ENCODE data around the gene EMX1.

The EMX1 gene

GRCh38 chr2:72975017-72975416 lies 57.7 kb downstream of the EMX1 start:
- no peaks in the 10 kb centered on the region for H3K36me3 ChIP-seq (ENCODE audit: insufficient read depth, low read length)
- H3K4me3 ChIP-seq, result no peak overlapping the region
- no peak overlapping the region for H3K9ac ChIP-seq (ENCODE audit: insufficient read length)
- no peak for DNase-seq (ENCODE audit: low read depth, low spot score)
- no peak overlapping the region for H3K27ac ChIP-seq
- no peak for TF ChIP-seq EZH2 (IDR thresholded peaks at IDR 0.05)
- no peaks in the 10 kb centered on the region for H3K9me3 ChIP-seq (ENCODE audit: low read depth, low read length)

- H3K4me3 ChIP-seq, result no peak overlapping the region
- TF ChIP-seq EZH2 (IDR thresholded peaks at IDR 0.05), result no peak
- TF ChIP-seq FOXP2 (optimal IDR thresholded peaks at IDR 0.05; ENCODE audit: control extremely low read depth, extremely low read length, insufficient read depth), result no peak
- TF ChIP-seq POLR2AphosphoS5 (IDR thresholded peaks at IDR 0.05; ENCODE audit: borderline replicate concordance, low read depth, low read length), result no peak
- no peak overlapping the region for H3K9ac ChIP-seq (ENCODE audit: insufficient read length)
- no peaks in the 10 kb centered on the region for H3K9me3 ChIP-seq (ENCODE audit: low read depth, low read length)
- no peak overlapping the region for H3K27ac ChIP-seq
- DNase-seq (ENCODE audit: low read depth, low spot score), result no peak
- H3K36me3 ChIP-seq (ENCODE audit: insufficient read depth, low read length), result no peaks in the 10 kb centered on the region
These were observed 62.6 kb downstream of the EMX1 start for GRCh38 chr2:72979896-72980295.

GRCh38 chr2:72980535-72981217 lies 63.4 kb downstream of the EMX1 start:
- TF ChIP-seq EZH2 (IDR thresholded peaks at IDR 0.05) (no peak), FOXP2 (optimal IDR thresholded peaks at IDR 0.05; ENCODE audit: control extremely low read depth, extremely low read length, insufficient read depth) (no peak), POLR2AphosphoS5 (IDR thresholded peaks at IDR 0.05; ENCODE audit: borderline replicate concordance, low read depth, low read length) (no peak)

GRCh38 chr2:72981536-72981935 lies 64.2 kb downstream of the EMX1 start:
- Histone ChIP-seq H3K9ac (ENCODE audit: insufficient read length) (no peak overlapping the region), H3K4me3 (no peak overlapping the region), H3K27ac (no peak overlapping the region), H3K9me3 (ENCODE audit: low read depth, low read length) (no peaks in the 10 kb centered on the region), H3K36me3 (ENCODE audit: insufficient read depth, low read length) (no peaks in the 10 kb centered on the region)
- no peak for DNase-seq (ENCODE audit: low read depth, low spot score)
- TF ChIP-seq POLR2AphosphoS5 (IDR thresholded peaks at IDR 0.05; ENCODE audit: borderline replicate concordance, low read depth, low read length) (no peak), FOXP2 (optimal IDR thresholded peaks at IDR 0.05; ENCODE audit: control extremely low read depth, extremely low read length, insufficient read depth) (no peak), EZH2 (IDR thresholded peaks at IDR 0.05) (no peak)

More at GRCh38 chr2:72980535-72981217, 63.4 kb downstream of the EMX1 start:
- no peak for DNase-seq (ENCODE audit: low read depth, low spot score)
- no peak overlapping the region for H3K4me3 ChIP-seq
- no peak overlapping the region for H3K27ac ChIP-seq
- H3K36me3 ChIP-seq (ENCODE audit: insufficient read depth, low read length), result no peaks in the 10 kb centered on the region
- no peaks in the 10 kb centered on the region for H3K9me3 ChIP-seq (ENCODE audit: low read depth, low read length)
- no peak overlapping the region for H3K9ac ChIP-seq (ENCODE audit: insufficient read length)

- no peak for DNase-seq (ENCODE audit: low read depth, low spot score)
- Histone ChIP-seq H3K4me3 (no peak overlapping the region), H3K27ac (no peak overlapping the region), H3K9ac (ENCODE audit: insufficient read length) (no peak overlapping the region), H3K9me3 (ENCODE audit: low read depth, low read length) (no peaks in the 10 kb centered on the region), H3K36me3 (ENCODE audit: insufficient read depth, low read length) (no peaks in the 10 kb centered on the region)
- TF ChIP-seq EZH2 (IDR thresholded peaks at IDR 0.05) (no peak), FOXP2 (optimal IDR thresholded peaks at IDR 0.05; ENCODE audit: control extremely low read depth, extremely low read length, insufficient read depth) (no peak), POLR2AphosphoS5 (IDR thresholded peaks at IDR 0.05; ENCODE audit: borderline replicate concordance, low read depth, low read length) (no peak)
These were observed 64.9 kb downstream of the EMX1 start for GRCh38 chr2:72982219-72982618.

GRCh38 chr2:72982781-72983499 lies 65.6 kb downstream of the EMX1 start:
- Histone ChIP-seq H3K4me3 (no peak overlapping the region), H3K9me3 (ENCODE audit: low read depth, low read length) (no peaks in the 10 kb centered on the region), H3K36me3 (ENCODE audit: insufficient read depth, low read length) (no peaks in the 10 kb centered on the region), H3K27ac (no peak overlapping the region), H3K9ac (ENCODE audit: insufficient read length) (no peak overlapping the region)
- TF ChIP-seq EZH2 (IDR thresholded peaks at IDR 0.05), result no peak
- no peak for TF ChIP-seq POLR2AphosphoS5 (IDR thresholded peaks at IDR 0.05; ENCODE audit: borderline replicate concordance, low read depth, low read length)
- no peak for TF ChIP-seq FOXP2 (optimal IDR thresholded peaks at IDR 0.05; ENCODE audit: control extremely low read depth, extremely low read length, insufficient read depth)
- no peak for DNase-seq (ENCODE audit: low read depth, low spot score)

- no peak for DNase-seq (ENCODE audit: low read depth, low spot score)
- TF ChIP-seq EZH2 (IDR thresholded peaks at IDR 0.05) (no peak), POLR2AphosphoS5 (IDR thresholded peaks at IDR 0.05; ENCODE audit: borderline replicate concordance, low read depth, low read length) (no peak), FOXP2 (optimal IDR thresholded peaks at IDR 0.05; ENCODE audit: control extremely low read depth, extremely low read length, insufficient read depth) (no peak)
- Histone ChIP-seq H3K4me3 (no peak overlapping the region), H3K9me3 (ENCODE audit: low read depth, low read length) (no peaks in the 10 kb centered on the region), H3K36me3 (ENCODE audit: insufficient read depth, low read length) (no peaks in the 10 kb centered on the region), H3K9ac (ENCODE audit: insufficient read length) (no peak overlapping the region), H3K27ac (no peak overlapping the region)
These were observed 66.3 kb downstream of the EMX1 start for GRCh38 chr2:72983500-72984161.

- Histone ChIP-seq H3K36me3 (ENCODE audit: insufficient read depth, low read length) (no peaks in the 10 kb centered on the region), H3K9ac (ENCODE audit: insufficient read length) (no peak overlapping the region), H3K4me3 (no peak overlapping the region), H3K9me3 (ENCODE audit: low read depth, low read length) (no peaks in the 10 kb centered on the region), H3K27ac (no peak overlapping the region)
- DNase-seq (ENCODE audit: low read depth, low spot score), result no peak
- no peak for TF ChIP-seq POLR2AphosphoS5 (IDR thresholded peaks at IDR 0.05; ENCODE audit: borderline replicate concordance, low read depth, low read length)
- TF ChIP-seq FOXP2 (optimal IDR thresholded peaks at IDR 0.05; ENCODE audit: control extremely low read depth, extremely low read length, insufficient read depth), result no peak
- no peak for TF ChIP-seq EZH2 (IDR thresholded peaks at IDR 0.05)
These were observed 66.9 kb downstream of the EMX1 start for GRCh38 chr2:72984172-72984671.

Data from SK-N-MC (cell line).